HG03457 (cell line): Measurements from ENCODE around the gene AIPL1.

Source experiments
- ATAC-seq: cut with Tn5 transposase; IDR thresholded peaks from one replicate; pipeline ENCODE4 v1.9.1; 2021; ENCODE audit warnings: moderate number of reproducible peaks; ENCODE audit not compliant: unreplicated experiment

Gene AIPL1

DNA sequence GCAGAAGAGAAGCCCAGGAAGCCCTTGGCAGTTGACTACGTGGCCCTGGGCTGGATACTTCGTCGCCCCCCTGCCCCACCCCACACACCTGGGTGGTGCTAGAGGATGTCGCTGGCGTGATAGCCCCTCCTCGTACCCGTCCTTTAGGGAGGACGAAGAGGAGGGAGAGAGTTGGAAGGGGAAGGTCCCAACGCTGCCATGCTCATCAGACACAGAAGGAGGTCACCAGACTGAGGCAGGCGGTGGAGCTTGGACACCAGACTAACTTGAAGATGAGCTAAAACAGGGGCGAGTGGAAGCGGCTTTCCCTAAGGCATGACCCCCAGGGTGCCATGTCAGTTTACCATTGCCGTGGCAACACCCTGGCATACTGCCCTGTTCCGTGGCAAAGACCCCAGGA lies 11.0 kb downstream of the AIPL1 start:
- ATAC-seq, result no peak

DNA sequence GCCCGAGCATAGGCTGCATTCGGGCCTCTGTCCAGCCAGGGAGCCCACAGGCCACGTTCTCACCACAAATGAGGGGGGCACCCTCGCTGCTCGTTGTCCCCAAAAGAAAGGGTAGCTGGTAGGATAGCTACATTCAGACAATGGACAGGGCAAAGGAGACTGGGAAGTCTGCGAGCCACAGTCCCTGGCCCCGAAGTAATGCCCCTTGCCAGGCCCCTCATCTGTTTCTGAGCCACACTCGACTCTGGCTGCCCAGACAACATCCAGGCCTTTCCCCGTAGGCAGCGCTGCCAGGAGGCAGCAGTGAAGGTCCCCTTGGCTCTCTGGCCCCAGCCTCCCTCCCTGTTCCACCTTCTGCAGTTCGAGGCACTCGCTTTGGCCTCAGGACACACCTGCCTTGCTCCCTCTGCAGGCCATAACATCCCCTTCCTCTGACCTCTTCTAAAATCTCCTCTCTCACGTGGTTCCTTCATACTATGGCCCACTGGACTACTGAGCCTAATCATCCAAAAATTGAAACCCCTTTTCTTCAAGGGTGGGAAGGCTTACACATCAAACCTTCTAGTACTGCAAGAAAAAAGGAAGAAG lies 12.2 kb downstream of the AIPL1 start:
- ATAC-seq, result no peak

DNA sequence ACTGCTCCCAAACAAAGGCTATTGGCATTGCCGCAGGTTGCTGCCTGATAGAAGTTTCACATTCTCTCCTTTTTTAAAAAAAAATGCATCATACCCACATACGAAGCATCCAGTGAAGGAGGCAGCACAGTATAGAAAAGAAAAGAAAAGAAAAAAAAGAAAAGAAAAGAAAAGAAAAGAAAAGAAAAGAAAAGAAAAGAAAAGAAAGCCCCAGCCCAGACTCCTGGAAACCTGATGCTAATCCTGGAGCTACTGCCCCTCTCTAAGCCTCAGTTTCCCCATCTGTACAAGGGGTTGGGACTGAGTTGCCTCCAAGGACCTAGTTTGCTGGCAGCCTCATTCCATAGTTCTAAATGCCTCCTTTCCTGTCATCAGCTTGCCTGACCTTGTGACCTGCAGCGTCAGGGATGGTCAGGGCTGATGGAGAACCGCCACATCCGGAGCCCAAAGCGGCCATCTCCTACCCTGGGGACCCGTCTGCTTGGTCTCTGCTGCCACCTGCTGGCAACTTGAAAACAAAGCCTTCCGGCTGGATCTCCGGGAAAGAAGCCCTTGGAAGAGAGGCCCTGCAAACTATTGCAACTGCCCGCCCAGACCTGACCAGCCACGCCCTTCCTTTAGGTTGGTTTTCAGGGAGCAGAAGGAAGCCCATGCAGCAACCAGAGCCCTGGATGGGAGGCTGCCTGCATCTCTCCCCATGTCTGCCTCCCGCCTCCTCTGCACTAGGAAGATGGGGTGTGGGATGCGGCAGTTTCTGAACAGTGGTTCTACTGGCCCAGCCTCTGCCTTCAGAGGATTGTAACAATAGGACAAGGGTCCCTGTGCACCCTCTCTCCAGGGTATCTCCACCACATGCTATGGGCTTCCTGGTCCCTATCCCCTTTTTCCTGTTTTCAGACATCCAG lies 13.0 kb downstream of the AIPL1 start:
- no peak for ATAC-seq

DNA sequence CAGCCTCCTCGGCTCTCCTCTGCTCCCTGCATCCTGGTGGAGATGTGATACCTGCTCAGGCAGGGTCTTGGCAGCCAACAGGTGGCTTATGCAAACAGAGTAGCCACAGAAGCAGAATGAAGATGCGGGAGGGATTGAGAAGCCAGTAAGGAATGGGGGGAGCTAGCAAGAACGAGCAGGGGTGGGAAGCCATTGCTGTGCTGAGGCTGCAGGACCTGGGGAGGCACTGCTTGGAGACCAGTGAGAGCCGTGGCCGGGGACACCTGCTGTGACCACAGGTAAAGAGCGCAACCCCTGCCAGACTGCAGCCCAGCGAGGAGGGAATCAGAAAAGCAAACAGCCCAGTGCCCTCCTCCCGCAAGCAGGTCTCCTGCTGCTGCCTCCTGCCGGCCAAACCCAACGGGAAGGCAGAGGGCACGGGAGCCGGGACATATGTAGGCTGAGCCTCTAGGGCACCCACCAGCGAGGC lies 14.7 kb downstream of the AIPL1 start:
- ATAC-seq, result no peak

DNA sequence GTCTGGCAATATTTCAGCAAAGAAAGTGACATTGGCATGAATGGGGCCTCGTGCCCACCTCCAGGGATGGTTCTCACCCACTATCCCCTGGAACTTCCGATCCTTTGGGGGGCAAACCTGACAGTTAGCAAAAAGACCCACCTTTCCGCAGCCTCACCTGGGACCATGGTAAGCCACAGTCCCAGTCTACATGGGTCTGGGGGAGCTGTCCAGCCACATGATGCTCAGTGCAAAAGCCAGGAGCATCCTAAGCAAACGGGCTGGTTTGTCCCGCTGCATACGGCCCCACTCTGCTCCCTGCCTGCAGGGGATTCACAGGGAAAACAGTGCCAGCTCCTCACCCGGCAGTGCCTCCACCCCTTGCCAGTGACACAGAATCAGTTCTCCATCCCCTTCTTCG lies 19.3 kb downstream of the AIPL1 start:
- no peak for ATAC-seq

DNA sequence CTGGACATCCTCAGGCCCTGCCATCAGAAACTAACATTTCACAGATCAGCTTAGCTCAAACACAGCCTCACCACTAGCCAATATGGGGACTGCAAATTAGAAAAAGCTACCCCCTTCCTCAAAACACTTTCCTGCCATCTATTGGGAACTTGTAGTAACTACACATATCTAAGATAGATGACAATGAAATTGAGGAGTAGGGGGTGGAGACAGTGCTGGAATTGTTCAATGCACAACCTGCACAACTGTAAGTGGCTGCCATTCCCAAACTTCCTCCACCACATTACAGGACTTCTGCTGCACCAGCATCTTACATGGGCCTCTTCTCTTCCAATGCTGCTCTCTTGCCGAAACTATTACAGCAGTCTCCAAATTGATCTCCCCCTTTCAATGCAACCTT lies 21.9 kb downstream of the AIPL1 start:
- no peak for ATAC-seq

DNA sequence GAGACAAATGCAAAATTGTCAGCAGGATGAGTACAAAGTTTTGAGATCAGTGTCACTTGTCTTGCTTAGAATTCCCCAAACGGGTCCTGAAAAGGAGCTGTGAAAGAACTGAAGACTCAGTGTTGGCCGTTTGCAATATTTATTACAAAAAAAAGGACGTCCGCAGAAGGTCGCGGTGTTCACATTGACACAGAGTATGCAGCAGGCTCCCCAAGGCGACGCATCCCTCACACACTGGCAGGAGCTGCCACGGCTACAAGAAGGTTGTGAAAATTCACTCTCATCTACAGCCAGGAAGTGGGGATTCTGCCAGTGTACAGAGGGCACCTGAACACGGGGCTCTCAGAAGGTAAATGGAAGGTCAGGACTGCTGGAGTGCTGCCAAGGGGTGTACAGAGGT lies 26.2 kb downstream of the AIPL1 start:
- ATAC-seq, result no peak

DNA sequence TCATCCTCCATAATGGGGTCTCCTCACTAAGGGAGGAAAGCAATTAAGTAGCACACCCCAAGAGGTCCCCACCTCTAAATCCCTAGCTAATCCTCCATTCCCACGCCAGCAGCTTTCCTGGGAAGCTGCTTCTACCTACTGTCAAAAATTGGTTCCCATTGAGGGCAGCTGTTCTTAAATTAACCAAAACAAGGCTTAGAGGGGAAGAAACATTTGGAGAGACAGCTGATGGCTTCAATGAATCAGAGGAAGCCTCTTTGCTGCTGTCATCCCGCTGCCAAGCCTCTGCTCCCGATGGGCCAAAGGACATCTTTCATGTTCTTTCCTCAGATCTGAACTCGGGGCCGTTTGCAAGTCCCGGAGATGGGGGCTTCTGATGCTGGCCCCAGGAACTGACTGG lies 26.6 kb downstream of the AIPL1 start:
- no peak for ATAC-seq

DNA sequence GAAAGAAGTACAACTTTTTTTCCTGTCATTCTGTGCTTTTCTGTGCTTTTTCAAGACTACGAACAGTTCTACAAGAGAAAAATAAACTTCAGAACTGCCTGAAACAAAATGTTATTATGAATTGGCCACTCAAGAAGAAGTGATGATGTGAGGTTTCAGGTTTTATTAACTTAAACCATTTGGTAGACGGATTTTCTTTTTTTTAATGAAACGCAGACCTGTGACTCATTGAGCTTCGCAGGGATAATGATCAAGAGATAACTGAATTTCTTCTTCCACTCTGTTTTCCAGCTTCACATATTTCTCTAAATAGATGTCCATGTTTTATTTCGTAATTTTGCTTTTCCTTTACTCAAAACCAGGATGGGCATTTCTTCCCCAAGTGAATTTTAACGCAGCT lies 32.7 kb downstream of the AIPL1 start:
- no peak for ATAC-seq

DNA sequence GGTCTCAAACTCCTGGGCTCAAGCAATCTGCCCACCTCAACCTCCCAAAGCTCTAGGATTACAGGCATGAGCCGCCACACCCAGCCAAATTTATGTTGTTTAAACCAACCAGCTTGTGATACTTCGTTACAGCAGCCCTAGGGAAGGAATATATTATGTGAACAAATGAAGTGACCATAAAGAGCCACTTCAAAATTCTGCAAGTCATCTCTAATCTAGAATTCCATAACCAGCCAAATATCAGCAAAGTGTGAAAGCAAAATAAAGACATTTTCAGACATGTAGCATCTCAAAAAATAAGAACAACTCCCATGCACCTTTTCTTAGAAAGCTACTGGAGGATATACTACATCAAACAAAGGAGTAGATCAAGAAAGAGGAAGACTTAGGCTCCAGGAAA lies 36.0 kb downstream of the AIPL1 start:
- ATAC-seq, result no peak

DNA sequence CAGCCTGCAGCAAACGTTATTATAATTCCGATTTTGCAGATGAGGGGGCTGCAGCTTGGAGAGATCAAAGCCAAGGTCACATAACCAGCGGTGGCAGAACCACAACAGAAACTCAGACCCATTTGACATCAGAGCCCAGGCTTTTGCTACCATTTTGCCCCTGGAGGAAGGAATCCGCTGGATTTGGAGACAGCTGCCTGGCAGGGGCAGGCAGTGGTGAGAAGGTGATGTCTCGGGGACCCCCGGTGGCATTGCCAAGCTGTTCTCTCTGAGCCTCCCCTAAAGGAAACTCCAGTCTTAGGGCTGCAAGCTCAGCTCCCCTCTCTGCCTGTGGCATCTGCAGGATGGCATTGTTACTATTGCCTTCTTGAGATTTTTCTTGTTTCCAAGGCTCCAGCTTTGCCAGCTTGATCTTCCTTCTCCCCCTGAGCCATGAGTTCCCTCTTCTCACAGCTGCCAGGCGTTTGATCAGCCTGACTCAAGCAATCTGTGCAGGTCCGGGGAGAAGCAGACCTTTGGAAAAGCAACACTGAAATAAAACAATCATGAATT lies 40.8 kb downstream of the AIPL1 start:
- no peak for ATAC-seq

DNA sequence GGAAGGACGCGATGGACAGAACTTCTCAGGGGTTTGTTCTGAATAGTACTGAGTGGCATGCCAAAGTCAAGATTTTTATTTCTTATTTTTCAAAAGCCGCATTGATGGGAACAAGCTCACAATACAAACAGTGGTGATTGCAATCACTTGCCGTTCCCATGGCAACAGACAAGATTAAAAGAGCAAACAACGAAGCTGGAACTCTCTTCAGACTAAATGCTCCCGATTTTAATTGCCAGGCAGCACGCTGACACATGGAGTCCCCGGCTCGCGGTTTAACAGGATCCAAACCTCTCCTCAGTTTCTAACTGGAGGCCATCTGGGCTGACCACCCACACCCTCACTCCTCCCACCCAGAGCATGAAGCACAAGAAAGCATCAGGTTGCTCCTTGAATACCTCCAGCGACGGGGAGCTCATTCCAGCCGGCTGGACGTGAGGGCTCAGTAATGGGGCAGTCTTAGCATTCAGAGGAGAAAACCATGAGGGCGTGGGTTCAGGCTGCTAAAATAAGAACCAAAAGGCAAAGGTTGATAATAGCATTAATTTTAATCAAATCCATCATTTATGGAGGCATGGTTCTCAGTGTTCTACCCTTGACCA lies 41.5 kb downstream of the AIPL1 start:
- no peak for ATAC-seq

DNA sequence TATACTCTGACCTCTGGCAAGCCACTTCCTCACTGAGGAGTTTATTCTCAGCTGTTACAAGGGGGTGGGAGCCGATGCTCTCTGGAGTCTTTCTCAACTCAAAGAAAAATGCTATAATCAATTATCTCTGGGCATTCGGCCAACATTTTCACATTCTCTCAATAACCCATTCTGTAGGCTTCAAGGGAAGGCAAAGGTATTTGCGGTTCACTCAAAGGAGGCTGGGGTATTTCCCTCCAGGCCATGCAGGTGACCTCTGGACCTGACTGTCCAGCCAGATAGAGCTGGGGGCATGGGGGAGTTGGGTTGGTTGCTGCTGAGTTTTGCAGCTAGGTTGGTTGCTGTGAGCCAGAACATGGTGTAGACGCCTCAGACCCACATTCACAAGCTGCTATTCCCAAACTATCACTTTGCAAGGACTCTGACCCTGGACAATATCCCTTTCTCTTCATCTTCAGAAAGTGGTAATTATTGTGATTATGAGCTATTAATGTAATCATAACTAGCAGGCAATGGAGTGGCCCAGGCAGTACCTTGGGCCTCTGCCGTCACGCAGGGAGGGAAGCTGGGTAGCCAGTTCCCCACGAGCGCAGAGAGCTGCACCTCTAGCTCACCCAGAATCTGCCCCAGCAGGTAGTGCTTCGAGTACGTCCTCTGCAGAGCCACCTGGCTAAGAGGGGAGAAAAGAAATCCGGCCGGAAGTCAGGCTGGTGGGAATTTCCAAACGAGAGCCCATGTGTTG lies 42.1 kb downstream of the AIPL1 start:
- no peak for ATAC-seq

DNA sequence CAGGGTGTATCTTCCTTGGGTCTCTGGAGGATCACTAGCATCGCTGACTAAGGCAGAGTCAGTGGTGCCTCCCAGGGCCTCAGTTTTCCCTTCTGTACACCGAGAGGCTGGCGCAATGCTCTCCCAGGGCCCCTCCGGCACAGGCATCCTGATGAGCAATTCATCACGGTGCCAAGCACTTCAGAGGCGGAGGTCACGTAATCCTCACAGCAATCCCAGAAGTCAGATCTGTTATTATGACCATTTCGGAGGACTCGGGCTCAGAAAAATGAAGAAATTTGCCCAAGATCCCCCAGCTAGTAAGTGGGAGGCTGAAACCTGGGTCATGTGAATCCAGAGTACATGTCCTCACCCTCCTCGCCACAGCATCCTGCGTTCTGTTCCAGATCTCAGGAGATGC lies 46.5 kb downstream of the AIPL1 start:
- ATAC-seq, result no peak

DNA sequence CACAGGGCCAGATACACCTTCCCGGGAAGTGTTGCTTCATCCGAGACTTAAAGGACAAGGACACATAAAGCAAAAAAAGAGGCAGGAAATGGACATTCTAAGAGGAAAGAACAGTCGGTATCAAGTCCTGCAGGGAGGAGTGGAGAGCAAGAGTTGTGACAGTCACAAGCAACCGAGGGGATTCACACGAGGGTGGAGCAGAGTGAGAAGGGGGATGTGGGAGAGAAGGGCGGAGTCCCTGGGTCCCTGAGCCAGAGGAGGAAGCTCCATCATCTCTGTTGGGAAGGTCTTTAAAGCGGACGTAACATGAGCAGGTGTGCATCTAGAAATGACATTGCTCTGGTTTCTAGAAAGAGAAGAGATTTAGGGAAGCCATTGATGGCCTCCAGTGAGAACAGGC lies 47.1 kb downstream of the AIPL1 start:
- no peak for ATAC-seq

DNA sequence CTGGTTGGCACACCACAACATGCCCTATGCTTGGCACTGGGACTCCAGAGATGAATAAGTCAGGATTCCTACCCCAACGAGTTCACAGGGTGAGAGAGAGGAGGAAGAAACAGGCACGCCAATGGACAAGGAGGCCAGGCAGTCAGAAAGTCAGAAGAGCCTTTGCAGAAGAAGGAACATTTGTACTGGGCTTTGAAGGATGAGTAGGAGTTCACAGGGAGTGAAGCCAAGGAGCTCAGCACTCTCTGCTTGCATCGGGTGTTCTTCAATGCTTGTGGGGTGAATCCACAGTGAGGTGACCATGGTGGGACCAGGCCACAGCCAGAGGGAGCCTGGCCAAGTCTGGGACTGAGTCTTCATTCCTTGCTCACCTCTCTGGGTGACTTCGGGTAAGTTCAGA lies 47.5 kb downstream of the AIPL1 start:
- ATAC-seq, result no peak

DNA sequence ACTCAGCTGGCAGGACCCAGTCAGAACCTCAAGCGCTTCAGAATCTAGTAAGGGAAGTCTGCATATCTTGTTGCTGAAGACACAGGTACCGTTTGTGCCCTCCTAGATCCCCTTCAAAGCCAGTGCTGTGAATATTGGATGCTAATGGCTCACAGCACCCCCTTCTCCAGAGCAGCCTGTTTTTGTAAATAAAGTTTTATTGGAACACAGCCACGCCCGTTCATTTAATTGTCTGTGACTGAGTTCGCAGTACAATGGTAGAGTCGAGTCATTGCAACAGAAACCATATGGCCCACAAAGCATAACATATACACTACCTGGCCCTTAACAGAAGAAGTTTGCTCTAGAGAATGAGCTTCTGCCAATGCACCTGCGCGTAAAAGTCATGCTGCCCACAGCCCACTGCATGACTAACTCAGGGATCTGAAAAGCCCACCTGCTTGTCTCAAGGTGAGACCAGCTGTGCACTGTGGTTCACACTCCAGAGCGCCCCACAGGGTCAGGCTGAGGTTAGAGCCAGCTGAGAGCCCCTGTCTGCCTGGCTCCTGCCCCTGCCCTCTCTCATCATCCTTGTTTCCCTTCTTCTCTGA lies 48.8 kb downstream of the AIPL1 start:
- no peak for ATAC-seq

DNA sequence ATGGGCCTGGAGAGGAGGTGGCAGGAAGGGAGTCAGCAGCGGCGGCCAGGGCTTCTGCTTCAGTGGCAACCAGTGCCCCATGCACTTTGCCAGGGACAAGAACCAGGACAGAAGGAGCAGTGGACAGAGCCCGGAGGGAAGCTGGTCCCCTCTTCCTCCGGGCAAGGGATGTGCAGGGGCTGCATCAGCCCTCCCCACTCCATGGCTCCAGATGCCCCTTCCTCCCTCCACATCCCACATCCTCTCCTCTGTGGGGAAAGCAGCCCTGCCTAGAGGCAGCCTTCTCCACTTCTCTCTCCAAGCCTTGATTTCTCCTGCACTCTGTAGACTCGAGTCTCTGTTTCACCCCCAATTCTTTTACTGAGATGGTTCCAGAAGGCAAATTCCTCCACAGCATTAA lies 50.4 kb downstream of the AIPL1 start:
- ATAC-seq, result no peak

DNA sequence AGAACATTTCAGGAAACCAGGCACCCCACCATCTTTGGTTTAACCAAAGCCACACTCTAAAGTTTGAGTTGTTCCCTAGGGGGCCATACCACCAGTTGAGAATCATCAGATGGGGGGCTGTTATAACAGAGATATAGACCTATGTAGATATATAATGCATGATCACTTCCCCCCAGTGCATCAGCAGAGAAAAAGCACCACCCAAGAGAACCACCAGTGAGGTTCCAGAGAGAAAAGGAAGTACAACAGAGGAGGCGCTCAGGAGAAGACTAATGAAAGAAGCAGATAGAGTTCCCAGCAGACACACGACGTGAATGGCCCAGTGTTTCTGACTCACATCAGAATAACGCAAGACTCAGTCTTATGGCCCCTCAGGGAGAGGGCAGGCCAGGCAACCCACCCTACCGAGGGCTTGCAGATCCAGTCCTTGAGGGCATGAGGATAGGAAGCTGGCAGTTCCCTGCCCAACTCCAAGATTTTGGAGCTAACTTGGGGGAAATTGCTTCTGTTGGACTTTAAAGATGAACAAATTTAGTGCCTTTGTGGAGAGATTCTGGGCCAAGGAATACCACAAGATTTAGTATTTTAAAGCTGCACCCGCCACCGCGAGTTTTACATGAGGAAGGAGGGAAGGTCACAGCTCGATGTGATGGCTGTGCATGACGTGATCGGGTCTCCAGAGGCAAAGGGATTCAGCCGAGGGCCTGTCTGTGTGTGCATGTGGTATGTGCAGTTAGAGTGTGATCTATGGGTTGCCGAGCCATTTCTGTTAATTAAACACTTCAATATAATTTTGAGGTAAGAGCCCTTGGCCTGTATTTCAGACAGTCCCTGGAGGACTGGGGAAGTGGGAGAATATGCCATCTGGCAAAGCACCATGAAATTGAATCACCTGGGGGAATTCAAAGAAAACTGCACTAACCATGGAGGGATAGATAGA lies 53.1 kb downstream of the AIPL1 start:
- ATAC-seq, result no peak
